ENCODE measurements around the gene CREBL2.

- TF ChIP-seq CTCF (IDR thresholded peaks at IDR 0.05; ENCODE audit: low read length): no peak
- TF ChIP-seq EZH2 (IDR thresholded peaks at IDR 0.05; ENCODE audit: borderline replicate concordance, low read length): no peak
These were observed 72.0 kb downstream of the CREBL2 start for GRCh38 chr12:12683725-12684124.

All from OCI-LY1 (cell line).